Transverse colon (tissue), 4 donors: ENCODE results near the gene RLN3.

Experiments
- EP300 ChIP-seq: sonication (generic); formaldehyde crosslinking; IDR thresholded peaks from one replicate; pipeline ENCODE4 v1.6.1; 2017; ENCODE audit warnings: antibody characterized with exemption, low read depth
- POLR2A ChIP-seq: fragments of 450-650 bp; IDR thresholded peaks from one replicate; pipeline ENCODE4 v1.6.1; 2016; ENCODE audit warnings: antibody characterized with exemption, mild to moderate bottlenecking, moderate library complexity
- POLR2AphosphoS5 ChIP-seq, 3 donors: sonication (generic); formaldehyde crosslinking; IDR thresholded peaks; one replicate each; pipeline ENCODE4 v1.6.1; 2016; ENCODE audit warnings: antibody characterized with exemption in 3 of 3
- TF ChIP-seq, protein P1 (sequence below), 5 experiments: fragments of 200-600 bp in 3 of 5; fragments of 450-650 bp in 2 of 5; sonication (generic) in 3 of 5; IDR thresholded peaks; 1 replicate in 2 of 5; 2 replicates in 3 of 5; pipeline ENCODE4 v1.5.1; 2016 to 2017; ENCODE audit warnings: antibody characterized with exemption in 5 of 5, inconsistent platforms in 3 of 5, mild to moderate bottlenecking in 2 of 5, moderate library complexity in 1 of 5

DNA sequence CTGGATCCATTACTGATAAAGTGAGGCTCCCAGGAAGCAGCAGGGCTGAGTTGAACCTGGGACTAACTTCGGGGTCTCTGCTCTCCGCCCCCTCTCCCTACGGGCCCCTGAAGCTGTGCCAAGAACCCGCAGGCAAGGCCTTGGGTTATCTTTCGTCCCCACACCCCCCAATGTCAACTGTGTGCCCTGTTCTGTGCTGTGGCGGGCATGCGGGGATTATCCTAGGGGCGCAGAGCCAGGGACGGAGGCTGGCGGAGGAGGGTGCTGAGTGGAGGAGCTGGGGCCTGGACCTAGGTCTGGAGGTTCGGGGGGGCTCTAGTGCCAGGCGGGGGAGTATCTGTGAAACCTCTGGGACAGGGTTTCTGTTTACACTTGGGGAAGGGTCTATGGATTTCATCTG is 48.3 kb upstream of the RLN3 start:
- TF ChIP-seq, protein P1, sequence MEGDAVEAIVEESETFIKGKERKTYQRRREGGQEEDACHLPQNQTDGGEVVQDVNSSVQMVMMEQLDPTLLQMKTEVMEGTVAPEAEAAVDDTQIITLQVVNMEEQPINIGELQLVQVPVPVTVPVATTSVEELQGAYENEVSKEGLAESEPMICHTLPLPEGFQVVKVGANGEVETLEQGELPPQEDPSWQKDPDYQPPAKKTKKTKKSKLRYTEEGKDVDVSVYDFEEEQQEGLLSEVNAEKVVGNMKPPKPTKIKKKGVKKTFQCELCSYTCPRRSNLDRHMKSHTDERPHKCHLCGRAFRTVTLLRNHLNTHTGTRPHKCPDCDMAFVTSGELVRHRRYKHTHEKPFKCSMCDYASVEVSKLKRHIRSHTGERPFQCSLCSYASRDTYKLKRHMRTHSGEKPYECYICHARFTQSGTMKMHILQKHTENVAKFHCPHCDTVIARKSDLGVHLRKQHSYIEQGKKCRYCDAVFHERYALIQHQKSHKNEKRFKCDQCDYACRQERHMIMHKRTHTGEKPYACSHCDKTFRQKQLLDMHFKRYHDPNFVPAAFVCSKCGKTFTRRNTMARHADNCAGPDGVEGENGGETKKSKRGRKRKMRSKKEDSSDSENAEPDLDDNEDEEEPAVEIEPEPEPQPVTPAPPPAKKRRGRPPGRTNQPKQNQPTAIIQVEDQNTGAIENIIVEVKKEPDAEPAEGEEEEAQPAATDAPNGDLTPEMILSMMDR (IDR thresholded peaks at IDR 0.05): no peak
- TF ChIP-seq POLR2A (no peak), EP300 (no peak), POLR2AphosphoS5 (IDR thresholded peaks at IDR 0.05) (no peak)
